ENCODE data around the gene COQ7.

- TF ChIP-seq, protein P1, sequence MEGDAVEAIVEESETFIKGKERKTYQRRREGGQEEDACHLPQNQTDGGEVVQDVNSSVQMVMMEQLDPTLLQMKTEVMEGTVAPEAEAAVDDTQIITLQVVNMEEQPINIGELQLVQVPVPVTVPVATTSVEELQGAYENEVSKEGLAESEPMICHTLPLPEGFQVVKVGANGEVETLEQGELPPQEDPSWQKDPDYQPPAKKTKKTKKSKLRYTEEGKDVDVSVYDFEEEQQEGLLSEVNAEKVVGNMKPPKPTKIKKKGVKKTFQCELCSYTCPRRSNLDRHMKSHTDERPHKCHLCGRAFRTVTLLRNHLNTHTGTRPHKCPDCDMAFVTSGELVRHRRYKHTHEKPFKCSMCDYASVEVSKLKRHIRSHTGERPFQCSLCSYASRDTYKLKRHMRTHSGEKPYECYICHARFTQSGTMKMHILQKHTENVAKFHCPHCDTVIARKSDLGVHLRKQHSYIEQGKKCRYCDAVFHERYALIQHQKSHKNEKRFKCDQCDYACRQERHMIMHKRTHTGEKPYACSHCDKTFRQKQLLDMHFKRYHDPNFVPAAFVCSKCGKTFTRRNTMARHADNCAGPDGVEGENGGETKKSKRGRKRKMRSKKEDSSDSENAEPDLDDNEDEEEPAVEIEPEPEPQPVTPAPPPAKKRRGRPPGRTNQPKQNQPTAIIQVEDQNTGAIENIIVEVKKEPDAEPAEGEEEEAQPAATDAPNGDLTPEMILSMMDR (conservative IDR thresholded peaks at IDR 0.05; ENCODE audit: low read depth, low read length) = no peak
- TF ChIP-seq EZH2phosphoT487 (IDR thresholded peaks at IDR 0.05; ENCODE audit: borderline replicate concordance, low read length) (no peak), EZH2 (IDR thresholded peaks at IDR 0.05; ENCODE audit: low read length, unreplicated experiment) (no peak)
Measured at GRCh38 chr16:19123535-19124178, 56.2 kb downstream of the COQ7 start.
